HG02763 (cell line): ENCODE measurements around the gene CFAP100.

Experiments used
- ATAC-seq: cut with Tn5 transposase; IDR thresholded peaks from one replicate; pipeline ENCODE4 v1.9.1; 2021; ENCODE audit warnings: mild to moderate bottlenecking, moderate library complexity; ENCODE audit not compliant: unreplicated experiment

Gene CFAP100

DNA sequence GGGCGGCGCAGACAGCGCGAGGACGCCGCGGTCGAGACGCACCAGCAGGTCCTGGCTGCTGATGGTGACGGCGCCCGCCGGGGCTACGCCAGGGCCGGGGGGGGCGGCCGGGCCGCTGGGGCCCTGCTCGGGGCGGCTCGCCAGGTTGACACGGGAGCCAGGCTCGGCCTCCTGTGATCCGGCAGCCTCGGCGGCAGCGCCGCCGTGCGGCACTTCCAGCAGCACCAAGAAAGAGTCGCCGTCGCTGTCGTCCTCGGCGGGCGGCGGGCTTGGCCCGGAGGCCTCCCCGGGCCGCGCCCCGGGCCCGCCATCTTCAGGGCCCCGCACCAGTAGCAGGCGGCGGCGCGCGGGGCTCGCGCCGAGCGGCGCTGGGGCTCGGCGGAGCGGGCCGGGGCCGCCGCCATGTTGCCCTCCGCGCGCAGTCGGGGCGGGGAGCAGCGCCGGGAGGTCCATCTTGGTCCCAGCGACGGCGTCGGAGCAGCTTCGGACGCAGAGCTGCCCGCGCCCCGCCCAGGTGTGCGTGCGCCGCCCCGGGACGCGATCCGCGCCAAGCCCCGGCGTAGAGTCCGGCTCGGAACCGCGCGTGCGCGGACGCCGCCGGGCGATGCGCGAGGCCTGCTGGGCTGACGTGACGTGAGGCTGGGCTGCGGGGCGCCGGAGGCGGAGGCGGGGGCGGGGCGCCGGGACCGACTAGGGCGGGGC lies 80.9 kb downstream of the CFAP100 start, which contains the start of gene ZXDC:
Gene ZXDC (minus strand): TSS at position 479 of the 702 bp plus-strand sequence. CDS start 26 bp downstream, at position 453.
- peak; percentile 83 for ATAC-seq

GRCh38 chr3:126476166-126477060 lies 81.7 kb downstream of the CFAP100 start:
- peak; percentile 17 for ATAC-seq

DNA sequence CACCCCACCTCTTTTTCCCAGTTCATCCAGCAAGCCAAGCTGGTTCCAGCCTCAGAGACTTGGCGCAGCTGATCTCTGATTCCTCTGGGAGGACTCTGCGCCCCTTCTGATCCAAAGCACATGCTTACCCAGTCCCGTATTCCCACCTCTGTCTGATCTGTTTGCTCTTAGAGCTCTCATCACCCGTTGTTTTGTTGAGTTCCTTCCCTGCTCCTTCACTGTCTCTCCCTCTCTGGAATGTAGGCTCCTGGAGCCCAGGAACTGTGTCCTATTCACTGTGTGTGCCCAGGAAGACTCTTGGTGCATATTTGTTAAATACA lies 82.3 kb downstream of the CFAP100 start:
- no peak for ATAC-seq

DNA sequence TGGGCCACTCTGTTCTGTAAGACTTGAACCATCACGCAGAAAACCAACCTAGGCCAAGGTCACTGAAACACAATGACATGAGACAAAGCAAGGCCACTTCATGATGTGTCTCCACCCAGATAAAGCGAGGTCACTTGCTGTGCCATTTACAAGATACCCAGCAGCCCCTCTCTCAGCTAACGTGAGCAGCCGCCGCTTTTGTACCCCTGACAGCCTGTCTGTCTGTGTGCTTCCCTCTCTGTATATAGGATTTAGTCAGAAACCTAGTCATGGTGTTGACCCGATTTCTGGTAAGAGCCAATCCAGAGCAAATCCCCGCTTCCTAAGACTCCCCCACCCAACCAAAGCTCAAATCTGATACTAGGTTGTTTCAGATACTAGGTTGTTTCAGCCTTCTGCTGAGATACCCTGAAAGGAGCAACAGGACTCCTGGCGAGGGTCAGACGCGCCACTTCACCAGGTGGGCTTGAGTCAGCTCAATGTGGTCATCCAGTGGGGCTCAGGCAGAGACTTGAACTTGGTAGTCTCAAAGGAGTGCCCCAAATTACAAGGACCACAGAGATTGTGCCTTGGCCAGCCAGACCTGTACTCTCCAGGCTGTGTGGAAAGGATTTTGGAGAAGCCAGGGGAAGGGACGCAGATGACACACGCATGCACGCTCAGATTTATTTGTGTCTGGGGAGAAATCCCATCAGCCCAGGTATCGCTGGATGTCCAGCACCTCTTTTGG lies 84.0 kb downstream of the CFAP100 start:
- no peak for ATAC-seq

- no peak for ATAC-seq
These were observed 84.9 kb downstream of the CFAP100 start for GRCh38 chr3:126479642-126480041.

DNA sequence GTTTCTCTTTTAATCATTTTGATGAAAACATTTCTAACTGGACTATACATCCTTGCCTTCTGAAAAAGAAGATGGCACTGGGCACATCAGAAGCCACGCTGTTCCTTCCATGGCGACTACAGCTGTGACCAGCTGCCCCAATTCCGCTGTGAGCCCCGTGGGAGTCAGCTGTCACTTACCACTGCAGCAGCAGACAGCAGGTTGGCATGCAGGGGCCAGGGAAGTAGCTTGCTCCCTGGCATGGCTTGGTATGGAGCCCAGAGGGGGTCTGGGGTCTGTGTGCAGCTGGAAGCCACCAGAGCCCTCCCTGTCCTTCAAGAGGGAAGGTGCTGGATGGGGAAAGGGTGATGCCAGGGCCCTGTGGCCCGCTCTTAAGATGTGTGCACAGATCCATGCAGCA lies 85.5 kb downstream of the CFAP100 start:
- ATAC-seq = no peak

- no peak for ATAC-seq
These were observed 86.2 kb downstream of the CFAP100 start for GRCh38 chr3:126480861-126481260.

GRCh38 chr3:126481808-126482502 lies 87.2 kb downstream of the CFAP100 start:
- ATAC-seq = no peak

DNA sequence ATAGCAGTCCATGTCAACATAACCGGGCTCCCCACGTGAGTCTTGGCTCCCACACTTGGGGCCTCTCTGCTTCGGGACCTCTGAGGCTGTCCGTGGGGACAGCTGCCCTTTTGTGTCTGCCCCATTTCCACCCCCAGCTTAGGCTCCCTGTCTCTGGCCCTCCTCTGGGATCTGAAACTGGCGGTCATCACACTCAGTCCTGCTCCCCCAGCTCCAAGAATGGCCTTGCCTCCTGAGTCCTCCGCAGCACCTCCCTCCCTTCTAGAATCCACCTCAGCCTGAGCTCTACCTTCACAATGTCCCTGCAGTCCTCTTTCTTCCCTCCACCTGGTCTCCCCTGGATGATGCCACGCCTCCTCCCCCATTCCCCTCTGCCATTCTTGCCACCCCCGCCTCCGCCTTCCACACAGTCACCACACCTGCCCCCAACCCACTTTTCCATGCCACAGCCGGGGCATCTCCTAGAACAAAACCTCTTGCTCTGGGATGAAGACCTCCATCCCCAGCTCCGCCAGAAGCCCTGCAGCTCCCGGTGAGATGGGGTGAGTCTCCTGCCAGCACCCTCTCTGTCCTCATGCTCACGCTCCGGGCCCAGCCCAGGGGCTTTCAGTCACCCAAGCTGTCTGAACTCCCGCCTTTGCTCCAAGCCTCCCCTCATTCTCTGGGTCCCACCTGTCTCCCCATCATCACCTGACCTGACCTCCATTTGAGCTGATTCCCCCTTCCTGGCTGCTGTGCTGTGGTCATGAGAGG lies 88.0 kb downstream of the CFAP100 start:
- no peak for ATAC-seq

GRCh38 chr3:126483321-126483761 lies 88.6 kb downstream of the CFAP100 start:
- ATAC-seq = no peak

DNA sequence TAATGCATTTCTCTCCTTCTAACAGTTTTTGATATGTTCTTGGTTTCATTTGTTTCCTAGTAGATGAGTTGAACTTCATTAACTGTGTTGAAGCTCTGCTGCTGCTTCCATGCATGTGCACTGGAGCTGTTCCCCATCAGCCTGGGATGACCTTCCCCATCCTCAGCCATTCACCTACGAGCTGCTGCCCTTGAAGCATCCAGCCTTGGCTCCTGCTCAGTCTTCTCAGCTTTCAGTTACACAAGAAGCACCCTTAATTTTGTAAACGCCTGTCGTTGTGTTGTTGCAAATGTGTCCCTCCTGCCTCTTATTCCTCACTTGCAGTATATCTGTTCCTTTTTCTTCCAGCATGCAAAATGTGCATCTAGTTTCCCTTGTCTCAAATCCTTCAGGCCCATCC lies 89.4 kb downstream of the CFAP100 start:
- no peak for ATAC-seq

GRCh38 chr3:126484662-126485061 lies 90.0 kb downstream of the CFAP100 start:
- no peak for ATAC-seq

DNA sequence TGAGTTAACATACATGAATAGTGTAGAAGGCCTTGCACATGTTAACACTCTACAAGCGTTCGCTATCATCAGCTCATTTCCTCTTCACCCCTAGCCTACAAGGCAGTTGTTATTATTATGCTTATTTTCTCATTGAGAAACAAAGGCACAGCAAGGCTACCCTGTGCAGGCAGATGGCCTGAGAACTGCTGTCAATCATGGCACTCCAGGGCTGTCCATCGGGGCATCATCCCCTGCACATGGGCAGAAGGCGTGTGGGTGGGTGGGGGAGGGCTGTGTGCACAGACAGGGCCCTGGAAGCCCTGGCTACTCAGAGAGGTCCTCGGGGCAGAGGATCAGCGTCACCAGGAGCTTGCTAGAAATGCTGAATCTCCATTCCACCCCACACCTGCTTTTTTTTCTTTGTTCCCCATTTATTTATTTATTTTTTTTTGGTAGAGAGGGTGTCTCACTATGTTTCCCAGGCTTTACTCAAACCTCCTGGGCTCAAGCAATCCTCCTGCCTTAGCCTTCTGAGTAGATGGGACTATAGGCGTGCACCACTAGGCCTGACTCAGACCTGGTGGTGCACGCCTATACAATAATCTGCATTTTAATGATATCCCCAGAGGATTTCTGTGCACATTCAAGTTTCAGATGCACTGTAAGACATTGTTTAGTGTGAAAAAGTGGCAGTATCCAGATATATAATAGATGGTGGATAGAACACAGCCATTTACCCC lies 90.6 kb downstream of the CFAP100 start:
- no peak for ATAC-seq

DNA sequence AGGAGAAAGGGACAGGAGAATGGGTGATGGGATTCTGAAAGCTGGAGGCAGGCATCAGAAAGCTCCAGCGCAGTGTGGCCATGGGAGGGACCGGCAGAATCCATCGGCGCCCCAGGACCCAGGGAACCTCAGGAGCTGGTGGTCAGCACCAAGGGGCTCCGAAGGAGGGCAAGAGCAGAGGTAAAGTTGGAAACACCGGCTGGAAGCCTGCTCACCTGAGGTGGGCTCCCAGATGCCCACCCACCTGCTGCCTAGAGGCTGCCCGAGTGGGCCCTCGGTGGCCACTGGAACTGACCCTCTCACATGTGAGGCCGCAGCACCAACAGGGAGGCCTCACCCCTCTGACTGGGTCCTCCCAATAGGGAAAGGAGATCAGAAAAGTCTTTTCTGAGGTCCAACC lies 91.2 kb downstream of the CFAP100 start:
- ATAC-seq = no peak
